AML-193 (cell line): ENCODE data around the gene ITGA3.

Experiments used
- DNase-seq, 2 experiments: peaks; one replicate each; lab custom pipeline; 2025; lab: John Stamatoyannopoulos, UW

The ITGA3 gene

DNA sequence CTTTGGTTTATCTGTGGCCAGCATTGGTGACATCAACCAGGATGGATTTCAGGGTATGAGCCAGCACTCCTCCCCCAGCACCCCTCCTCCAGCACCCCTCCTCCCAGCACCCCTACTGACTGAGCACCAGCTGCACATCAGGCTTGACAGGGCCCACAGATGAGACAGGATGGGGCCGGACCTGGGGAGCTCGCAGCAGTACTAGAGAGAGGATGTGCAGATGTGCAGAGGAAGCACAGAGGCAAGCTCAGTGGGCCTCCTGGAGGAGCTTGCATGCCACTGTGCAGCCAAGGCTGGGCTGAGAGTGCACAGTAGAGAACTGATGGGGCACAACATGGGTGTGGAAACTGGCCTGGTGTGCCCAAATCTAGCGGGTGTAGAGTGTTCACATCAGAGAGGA lies 16.2 kb downstream of the ITGA3 start:
- no peak for DNase-seq

DNA sequence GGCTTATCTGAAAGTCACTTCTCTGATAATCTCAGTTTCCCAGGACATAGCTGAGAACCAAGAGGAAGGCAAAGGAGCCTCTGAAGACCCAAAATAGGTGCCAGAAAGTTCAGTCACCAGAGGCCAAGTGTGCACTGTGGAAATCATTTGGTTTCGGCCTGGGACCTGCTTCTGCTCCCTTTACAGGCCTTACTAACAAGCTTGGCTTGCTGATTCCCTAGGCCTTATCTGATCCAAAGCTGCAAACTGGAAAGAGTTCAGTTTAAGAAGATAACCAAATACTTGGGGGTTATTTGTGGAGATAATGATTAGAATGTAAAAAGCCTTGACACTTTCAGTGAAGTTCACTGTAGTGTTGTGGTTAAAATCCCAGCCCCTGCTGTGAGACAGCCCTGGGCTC lies 17.0 kb downstream of the ITGA3 start:
- no peak for DNase-seq

DNA sequence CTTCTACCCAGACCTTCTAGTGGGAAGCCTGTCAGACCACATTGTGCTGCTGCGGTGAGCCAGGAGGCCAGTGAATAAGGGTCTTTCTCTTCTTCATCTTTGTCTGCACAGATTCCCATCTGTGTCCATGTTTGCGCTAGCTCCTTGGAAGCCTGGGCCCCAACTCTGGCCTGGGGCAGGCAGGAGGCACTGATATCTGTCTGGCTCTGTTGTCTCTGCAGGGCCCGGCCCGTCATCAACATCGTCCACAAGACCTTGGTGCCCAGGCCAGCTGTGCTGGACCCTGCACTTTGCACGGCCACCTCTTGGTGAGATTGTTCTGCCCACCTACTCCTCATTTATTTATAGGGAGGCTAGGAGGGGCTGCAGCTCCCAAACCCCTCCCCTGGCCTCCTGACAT lies 18.3 kb downstream of the ITGA3 start:
- no peak for DNase-seq

DNA sequence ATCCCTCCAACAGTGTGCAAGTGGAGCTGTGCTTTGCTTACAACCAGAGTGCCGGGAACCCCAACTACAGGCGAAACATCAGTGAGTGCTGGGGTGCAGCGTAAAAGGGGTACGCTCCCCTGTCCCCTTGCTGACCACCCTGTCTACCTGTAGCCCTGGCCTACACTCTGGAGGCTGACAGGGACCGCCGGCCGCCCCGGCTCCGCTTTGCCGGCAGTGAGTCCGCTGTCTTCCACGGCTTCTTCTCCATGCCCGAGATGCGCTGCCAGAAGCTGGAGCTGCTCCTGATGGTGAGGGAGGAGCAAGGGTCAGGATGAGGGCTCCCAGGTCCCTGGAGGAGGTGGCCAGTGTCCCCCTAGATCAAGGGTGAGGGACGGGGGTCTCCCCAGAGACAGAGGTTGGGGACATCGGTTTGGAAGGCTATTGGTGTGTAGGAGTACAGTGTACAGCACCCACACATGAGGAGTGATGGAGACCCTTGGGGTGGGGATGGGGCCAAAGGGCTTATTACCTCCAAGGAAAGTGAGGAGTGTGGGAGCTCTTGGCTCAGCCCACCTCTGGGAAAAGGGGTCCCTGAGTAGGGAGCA lies 19.6 kb downstream of the ITGA3 start:
- no peak for DNase-seq

DNA sequence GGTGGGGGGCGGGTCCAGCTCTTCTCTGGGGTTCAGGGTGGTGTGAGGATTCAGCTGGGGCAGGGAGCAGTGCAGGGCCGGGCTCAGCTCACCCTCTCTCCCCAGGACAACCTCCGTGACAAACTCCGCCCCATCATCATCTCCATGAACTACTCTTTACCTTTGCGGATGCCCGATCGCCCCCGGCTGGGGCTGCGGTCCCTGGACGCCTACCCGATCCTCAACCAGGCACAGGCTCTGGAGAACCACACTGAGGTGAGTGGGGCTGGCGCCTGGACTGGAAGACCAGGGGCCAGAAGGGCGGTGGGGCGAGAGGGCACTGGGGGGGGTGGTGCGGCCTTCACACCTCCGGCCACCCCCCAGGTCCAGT lies 20.3 kb downstream of the ITGA3 start:
- no peak for DNase-seq

DNA sequence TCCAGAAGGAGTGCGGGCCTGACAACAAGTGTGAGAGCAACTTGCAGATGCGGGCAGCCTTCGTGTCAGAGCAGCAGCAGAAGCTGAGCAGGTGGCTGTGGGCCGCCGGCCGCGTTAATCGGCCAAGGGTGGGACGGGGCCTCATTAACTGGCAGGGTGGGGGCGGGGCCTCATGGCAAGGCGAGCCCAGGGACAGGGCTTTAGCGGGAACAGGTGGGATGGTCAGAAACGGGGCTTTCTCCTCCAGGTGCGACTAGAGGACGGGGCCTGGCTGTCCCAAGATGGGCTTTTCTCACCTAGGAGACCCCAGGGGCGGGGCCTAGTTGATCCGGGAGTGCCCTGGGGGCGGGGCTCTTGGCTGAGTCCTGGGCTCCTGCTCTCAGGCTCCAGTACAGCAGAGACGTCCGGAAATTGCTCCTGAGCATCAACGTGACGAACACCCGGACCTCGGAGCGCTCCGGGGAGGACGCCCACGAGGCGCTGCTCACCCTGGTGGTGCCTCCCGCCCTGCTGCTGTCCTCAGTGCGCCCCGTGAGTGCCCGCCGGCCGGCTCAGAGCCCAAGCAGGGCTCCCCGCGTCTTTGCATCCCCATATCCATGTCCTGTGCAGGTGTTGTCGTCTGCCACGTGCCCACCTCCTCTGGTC lies 20.8 kb downstream of the ITGA3 start:
- no peak for DNase-seq

DNA sequence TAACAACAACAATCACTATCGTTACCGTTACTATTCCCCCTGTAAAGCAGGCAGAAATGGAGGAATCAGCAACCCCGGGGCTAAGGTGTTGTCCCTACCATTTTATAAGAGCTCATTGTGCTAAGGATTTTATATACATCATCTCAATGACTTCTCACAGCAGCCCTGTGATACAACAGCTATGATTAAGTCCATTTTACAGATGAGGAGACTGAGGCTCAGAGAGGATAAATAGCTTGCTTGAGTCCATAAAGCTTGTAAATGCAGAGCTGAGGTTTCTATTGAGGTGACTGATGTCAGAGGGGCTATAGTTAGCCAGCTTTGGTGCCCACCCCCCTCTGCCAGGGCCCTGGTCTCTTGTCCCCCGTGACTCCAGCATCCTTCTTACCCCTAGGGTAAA lies 22.5 kb downstream of the ITGA3 start:
- DNase-seq: no peak

DNA sequence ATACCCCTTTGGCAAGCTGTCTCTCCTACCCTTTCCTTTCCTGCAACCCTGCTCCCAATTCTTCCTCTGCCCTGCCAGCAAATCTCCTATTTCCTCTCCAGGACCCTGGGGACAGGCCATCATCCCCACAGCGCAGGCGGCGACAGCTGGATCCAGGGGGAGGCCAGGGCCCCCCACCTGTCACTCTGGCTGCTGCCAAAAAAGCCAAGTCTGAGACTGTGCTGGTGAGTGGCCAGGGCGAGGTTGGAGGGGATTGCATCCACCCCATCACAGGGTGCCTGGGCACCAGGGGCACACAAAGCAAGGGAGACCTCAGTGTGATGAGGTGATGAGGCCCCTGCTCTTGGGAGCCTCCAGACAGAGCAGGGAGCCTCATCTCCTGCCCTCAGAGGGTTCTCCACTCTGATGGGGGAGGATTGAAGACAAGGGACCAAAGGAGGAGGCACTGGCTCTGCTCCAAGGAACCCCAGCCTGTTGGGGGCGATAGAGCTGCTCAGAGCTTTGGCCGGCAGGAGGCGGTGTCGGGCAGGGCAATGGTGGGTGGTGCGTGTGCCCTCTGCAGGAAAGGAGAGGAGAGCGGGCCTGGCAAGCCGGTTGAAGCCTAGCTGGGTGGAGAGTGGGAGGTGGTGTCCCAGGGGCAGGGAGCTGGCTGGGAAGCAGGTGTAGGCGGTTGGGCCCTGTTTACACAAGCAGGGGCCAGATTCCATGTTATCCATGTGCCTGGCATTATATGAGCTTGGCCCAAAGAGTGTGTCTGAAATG lies 23.6 kb downstream of the ITGA3 start:
- DNase-seq: no peak

DNA sequence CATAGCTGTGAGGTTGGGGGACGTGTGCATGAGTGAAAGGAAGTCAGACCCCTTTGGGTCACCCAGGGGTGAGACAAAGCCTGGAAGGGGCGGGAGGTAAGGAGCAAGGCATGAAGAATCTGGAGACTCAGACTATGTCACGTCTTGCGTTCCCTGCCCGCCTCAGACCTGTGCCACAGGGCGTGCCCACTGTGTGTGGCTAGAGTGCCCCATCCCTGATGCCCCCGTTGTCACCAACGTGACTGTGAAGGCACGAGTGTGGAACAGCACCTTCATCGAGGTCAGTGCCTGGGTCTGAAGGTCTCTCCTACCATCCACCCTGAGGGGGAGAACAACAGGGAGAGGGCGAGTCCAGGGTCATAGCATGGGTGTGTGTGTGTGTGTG lies 24.2 kb downstream of the ITGA3 start:
- DNase-seq: no peak

DNA sequence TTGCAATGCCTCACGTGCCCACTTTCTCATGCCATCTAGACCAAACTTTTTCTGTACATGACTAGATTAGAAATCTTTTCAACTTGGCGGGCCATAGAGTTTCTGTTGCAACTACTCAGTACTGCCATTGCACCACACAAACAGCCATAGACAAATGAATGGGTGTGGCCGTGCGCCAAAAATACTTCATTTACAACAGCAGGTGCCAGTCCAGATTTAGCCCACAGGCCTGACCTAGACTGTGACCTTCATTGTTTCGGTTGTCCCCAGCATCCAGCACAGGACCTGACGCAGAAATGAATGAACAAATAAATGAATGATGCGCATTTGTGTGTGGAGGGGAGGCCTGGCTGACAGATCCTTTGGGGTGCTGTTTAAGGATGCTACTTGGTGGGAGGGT lies 24.9 kb downstream of the ITGA3 start:
- no peak for DNase-seq

DNA sequence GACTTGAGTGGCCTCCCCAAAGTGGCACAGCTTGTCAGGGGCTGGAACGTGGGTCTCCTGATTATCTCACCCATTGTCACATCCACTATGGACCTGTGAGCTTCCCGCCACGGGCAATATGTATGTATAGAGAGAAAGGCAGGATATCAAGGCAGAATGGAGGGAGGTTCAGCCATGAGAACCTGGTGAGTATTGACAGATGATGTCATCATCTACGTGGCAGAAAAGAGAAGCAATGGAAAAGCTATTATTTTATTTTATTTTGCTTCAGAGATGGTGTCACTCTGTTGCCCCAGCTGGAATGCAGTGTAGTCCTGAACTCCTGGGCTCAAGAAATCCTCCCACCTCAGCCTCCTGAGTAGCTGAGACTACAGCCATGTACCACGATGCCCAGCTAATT lies 25.8 kb downstream of the ITGA3 start:
- DNase-seq: no peak

DNA sequence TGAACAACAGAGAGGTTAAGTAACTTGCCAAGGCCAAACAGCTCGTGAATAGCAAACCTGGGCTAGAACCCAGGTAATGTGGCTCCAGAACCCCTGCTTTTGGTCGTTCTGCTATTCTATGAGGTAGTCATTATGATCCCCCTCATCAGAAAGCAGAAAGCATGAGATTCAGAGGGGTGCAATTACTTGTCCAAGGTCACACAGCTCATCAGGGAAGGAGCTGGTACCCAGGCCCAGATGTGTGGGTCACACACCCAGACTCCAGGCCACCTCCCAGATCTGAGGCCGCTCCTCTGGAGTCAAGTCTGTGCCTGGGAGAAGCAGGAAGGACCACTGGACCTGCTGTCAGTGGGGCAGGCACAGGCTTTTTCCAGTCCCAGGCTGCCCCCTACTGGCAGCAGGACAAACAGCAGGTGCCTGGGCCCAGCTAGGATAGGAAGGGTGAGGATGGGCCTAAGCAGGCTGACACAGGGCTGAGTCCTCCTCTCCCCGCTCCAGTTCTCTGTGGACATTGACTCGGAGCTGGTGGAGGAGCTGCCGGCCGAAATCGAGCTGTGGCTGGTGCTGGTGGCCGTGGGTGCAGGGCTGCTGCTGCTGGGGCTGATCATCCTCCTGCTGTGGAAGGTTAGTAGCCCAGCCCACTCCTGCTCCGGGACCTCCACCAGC lies 31.5 kb downstream of the ITGA3 start:
- peak; percentile 63 to 64 for DNase-seq

DNA sequence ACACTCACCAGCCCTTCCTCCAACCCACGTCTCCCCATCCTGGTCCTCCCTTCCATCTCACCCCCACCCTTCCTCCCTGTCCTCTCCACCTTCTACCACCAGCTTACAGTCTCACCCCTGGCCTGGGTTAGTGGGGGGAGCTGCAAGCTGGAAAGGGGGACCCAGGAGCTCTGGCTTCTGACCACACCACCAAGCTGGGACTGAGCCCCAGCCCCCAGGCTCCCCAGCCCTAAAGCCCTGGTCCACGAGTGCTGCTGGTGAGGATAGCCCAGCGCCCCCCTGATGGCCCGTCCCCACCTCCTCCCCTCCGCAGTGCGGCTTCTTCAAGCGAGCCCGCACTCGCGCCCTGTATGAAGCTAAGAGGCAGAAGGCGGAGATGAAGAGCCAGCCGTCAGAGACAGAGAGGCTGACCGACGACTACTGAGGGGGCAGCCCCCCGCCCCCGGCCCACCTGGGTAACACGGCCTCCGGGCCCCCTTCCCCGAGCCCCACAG lies 32.0 kb downstream of the ITGA3 start:
- no peak for DNase-seq

DNA sequence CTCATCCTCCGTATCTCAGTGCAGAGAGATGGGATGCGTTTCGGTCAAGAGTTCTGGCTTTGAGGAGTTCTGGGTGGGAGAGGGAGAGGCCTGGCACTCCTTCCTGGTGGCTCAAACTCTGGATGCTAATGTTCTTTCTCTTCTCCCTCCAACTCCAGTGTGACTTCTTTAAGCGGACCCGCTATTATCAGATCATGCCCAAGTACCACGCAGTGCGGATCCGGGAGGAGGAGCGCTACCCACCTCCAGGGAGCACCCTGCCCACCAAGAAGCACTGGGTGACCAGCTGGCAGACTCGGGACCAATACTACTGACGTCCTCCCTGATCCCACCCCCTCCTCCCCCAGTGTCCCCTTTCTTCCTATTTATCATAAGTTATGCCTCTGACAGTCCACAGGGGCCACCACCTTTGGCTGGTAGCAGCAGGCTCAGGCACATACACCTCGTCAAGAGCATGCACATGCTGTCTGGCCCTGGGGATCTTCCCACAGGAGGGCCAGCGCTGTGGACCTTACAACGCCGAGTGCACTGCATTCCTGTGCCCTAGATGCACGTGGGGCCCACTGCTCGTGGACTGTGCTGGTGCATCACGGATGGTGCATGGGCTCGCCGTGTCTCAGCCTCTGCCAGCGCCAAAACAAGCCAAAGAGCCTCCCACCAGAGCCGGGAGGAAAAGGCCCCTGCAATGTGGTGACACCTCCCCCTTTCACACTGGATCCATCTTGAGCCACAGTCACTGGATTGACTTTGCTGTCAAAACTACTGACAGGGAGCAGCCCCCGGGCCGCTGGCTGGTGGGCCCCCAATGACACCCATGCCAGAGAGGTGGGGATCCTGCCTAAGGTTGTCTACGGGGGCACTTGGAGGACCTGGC lies 33.3 kb downstream of the ITGA3 start:
- no peak for DNase-seq

DNA sequence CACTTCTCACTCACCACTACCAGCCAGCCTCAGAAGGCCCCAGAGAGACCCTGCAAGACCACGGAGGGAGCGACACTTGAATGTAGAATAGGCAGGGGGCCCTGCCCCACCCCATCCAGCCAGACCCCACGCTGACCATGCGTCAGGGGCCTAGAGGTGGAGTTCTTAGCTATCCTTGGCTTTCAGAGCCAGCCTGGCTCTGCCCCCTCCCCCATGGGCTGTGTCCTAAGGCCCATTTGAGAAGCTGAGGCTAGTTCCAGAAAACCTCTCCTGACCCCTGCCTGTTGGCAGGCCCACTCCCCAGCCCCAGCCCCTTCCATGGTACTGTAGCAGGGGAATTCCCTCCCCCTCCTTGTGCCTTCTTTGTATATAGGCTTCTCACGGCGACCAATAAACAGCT lies 34.2 kb downstream of the ITGA3 start:
- DNase-seq: no peak

DNA sequence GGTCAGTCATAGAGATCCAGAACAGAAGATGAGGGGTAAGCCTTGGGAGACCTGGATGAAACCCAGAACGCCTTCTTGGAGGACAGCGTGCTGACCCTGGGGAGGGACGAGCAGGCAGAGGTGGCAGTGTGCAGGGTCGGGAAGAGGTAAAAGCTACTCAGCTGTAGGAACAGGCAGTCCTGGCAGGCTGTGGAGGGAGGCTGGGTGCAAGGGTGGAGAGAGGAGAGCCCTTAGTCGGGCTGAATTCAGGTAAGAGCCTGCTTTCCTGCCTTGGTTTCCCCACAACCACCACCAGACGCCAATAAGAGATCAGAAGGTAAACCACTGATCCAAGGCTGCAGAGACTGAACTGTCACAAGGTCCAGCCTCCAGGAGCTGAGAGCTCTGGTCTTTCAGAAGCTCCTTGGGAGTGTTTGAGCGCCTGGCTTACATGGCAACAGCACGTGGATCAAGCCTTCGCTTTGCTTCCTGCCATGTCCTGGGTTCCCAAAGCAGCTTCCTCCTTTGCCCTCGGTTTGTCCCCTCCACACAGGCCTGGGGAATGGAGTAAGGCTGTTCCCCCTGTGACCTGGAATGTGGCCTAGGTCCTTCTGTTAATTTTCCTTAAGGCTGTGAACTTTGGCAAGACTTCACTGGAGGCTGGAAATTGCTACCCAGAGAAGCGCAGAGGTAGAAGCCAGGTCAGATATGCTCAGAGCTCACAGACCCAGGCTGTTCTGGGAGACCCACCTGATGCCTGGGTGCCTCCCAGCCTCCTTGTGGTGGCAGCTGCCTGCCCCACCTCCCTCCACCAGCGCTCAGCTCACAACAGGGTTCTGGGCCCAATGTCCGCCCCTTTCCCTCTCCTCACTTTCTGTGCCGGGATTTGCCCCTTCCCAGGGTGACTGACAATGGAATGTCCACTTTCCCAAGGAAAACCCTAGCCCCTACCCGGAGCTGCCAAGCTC lies 35.3 kb downstream of the ITGA3 start:
- DNase-seq: no peak

DNA sequence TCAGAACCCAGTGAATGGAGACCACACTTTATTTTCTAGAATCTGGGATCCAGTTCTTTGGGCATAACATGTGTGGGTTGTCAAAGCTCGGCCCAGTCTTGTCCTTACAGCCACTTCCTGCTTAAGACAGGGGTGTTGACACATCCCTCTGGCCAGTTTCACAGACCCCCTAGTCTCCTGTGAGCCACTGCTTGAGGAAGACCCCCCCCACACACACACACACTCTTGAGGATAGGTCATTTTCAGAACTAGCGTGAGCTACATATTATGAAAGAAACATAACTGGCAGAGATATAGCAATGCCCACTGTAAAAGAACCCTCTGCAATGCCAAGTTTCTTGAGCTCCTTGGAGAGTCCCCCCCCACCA lies 36.0 kb downstream of the ITGA3 start:
- no peak for DNase-seq

DNA sequence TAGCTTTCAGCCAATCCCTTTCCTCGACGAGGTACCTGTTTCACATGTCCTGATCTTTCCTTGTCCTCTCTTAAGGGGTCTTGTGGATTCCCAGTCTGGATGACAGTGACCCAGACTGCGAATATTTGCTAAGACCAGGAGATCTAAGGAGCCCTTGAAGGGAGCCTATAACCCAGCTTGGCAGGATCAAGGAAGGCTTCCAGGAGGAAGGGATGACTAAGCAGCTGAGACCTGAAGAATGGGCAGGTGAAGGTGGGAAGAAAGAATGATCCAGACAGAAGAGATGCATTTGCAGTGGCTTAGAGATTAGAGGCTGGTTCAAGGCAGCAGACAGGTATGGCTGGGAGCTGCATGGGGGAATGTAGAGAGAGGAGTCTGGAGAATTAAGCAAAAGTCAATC lies 37.3 kb downstream of the ITGA3 start:
- DNase-seq: no peak

DNA sequence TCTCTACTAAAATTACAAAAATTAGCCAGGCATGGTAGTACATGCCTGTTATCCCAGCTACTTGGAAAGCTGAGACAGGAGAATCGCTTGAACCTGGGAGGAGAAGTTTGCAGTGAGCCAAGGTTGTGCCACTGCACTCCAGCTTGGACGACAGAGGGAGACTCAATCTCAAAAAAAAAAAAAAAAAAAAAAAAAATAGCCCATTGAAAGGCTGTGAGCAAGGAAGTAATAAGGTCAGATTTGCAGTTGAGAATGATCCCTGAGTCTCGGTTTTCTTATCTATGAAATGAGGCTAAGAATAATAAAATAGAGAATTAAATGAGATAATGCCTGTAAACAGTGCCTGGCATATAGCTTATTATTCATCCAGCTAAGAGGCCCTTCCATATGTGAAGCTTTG lies 37.9 kb downstream of the ITGA3 start:
- no peak for DNase-seq

DNA sequence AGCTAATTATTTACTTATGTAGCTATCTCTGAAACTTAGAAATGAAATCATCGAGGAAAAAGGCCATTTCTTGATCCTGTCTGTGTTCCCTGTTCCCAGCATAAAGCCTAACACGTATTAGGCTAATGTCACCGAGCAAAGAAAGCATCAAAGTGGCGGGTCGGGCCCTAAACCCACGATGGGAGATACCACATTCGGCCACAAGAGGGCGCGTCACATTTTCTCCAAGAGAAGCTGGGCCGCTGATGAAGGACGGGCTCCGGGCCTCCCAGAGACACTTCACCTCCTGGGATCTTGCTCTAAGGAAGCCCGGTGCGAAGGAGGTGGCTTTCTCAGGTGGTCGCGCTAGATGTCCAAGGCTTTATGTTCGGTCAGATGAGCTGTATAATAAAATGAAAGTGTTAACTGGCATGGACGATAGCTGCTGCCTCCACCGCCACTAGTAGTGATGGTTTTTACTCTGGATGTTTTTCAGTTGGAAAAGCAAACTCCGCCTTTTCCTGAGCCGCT lies 38.4 kb downstream of the ITGA3 start:
- DNase-seq: peak; percentile 84 to 92
